CD4-positive, alpha-beta T cell treated with Interleukin-4 for 1 hour (primary cell): ENCODE results near the gene DELE1.
"Not testable (repeated sequence)": the region's sequence is repeated elsewhere in the genome, so short reads cannot be mapped to it uniquely, and the experiment has no call there.

Source experiments
- DNase-seq, 2 donors: peaks; one replicate each; pipeline ENCODE4 v3.0.0-alpha.2; 2020 to 2022

The DELE1 gene

DNA sequence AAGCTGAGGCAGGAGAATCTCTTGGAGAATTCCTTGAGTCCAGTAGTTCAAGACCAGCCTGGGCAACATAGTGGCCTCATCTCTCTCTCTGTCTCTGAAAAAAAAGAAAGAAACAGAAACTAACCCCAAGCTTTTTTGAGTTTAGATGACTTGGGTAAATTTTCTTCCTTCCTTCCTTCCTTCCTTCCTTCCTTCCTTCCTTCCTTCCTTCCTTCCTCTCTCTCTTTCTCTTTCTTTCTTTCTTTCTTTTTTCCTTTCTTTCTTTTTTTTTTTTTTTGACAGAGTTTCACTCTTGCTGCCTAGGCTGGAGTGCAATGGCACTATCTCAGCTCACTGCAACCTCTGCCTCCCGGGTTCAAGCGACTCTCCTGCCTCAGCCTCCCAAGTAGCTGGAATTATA is 33.2 kb upstream of the DELE1 start:
- DNase-seq = not testable (repeated sequence)

DNA sequence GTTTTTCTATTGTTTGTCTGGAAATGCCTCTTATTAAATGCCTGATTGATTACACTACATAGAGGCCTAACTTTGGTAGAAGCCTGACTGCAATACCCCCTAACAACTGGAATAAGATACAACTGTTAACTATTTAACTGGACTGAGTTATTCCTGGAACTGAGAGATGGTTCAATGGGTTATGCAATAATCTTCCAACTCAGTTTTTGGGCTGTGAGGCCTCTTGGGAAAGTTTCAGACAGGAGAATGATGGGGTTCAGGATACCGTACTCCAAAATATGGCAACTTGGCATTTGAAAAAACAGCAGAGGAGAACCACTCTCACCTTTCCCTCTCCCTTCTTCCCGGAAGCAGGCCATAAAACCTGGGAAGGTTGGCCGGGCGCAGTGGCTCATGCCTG is 26.2 kb upstream of the DELE1 start:
- DNase-seq = no peak

DNA sequence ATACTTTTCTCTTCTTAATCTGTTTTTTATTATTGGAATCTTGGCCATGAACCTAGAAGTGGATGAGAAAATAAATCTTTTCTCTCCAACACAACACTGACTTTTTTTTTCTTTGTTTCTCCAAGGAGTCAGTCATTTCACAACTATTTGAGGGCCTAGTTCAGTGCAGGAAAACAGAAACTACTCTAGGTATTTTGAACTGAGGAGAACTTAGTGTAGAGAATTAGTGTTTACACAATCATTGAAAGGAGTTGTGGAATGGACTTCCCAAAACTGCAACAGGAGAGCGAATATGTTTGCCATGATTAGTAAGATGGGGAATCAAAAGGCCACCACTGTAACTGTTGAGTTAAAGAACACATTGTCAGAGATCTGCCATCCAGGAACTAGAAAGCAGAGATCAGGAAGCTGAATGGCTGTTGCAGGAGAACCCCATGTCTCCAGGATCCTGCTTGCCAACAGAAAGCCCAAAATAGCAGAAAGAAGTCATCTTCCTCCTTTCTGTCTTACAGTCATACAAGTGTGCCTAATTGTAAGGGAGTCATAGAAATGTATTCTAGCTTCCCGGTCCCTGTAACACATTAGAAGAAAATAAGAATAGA is 25.1 kb upstream of the DELE1 start:
- no peak for DNase-seq

GRCh38 chr5:141902015-141902814 is 21.5 kb upstream of the DELE1 start:
- DNase-seq = no peak

DNA sequence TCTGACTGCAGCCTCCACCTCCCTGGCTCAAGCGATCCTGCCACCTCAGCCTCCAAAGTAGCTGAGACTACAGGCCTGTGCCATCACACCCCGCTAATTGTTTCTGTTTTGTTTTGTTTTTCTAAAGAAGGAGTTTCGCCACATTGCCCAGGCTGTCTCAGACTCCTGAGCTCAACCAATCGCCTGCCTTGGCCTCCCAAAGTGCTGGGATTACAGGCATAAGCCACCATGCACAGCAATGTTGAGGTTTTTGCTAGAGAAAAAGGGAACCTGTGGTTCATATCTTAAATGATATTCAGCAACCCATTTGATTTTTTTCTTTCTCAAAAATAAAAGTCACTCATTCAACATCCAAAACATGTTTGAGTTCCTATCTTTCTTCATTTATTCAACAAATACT is 20.4 kb upstream of the DELE1 start:
- peak in 1 of 2 donors; percentile 34 for DNase-seq

DNA sequence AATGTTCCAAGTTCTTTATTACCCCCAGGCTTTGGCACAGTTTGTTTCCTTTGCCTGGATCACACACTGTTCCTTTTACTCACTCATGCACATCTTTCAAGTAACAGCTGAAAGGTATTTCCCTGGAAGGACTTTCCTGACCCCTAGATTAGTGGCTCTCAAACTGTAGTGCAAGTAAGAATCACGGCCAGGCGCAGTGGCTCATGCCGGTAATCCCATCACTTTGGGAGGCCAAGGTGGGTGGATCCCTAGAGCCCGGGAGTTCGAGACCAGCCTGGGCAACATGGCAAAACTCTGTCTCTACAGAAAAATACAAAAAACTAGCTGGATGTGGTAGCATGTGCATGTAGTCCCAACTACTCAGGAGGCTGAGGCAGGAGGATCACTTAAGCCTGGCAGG is 19.1 kb upstream of the DELE1 start:
- no peak for DNase-seq

DNA sequence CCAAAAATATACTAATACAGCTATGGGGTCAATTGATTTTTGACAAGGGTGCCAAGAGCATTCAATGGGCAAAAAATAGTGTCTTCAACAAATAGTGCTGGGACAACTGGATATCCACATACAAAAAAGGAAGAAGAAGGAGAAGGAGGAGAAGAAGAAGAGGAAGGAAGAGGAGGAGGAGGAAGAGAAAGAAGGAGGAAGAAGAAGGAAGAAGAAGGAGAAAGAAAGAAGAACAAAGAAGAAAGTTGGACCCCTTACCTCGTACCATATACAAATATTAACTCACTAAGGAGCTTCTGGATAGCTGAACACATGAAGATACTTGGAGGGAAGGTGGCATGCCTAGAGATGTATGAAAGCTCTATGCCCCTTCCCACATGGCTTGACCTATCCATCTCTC is 17.2 kb upstream of the DELE1 start:
- no peak for DNase-seq

- no peak for DNase-seq
Measured at GRCh38 chr5:141906972-141907371, 16.7 kb upstream of the DELE1 start.

DNA sequence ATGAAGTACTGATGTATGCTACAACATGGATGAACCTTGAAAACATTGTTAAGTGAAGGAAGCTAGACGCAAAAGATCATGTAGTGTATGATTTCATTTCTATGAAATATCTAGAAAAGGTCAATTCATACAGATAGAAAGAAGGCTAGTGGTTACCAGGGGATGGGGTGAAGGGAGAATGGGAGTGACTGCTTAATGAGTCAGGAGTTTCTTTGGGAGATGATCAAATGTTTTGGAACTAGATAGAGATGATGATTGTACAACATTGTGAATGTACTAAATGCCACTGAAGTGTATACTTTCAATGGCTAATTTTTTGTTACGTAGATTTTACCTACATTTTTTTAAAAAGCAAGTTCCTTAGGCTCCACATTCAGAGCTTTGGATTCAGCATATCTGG is 14.9 kb upstream of the DELE1 start:
- no peak for DNase-seq

GRCh38 chr5:141909212-141909611 is 14.5 kb upstream of the DELE1 start:
- no peak for DNase-seq

DNA sequence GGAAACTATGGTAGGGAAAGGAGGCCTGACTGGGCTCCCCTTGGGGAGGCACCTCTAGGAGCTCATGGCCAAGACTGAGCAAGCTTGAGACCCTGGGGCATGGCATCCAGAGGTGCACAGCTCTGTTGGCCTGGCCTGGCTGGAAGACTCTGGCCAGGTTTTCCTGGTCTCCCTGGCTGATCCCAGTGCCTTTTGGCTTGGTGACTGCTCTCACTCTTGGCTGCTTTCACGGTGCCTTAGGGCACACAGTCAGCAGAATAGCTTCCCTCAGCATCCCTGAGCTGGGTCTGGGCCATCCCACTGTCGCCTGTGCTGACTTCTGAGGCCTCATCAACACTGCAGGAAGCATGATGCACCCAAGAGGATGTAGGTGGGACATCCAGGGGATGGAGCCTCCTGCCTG is 13.4 kb upstream of the DELE1 start:
- no peak for DNase-seq

GRCh38 chr5:141913560-141914198 is 10.0 kb upstream of the DELE1 start:
- DNase-seq = no peak

DNA sequence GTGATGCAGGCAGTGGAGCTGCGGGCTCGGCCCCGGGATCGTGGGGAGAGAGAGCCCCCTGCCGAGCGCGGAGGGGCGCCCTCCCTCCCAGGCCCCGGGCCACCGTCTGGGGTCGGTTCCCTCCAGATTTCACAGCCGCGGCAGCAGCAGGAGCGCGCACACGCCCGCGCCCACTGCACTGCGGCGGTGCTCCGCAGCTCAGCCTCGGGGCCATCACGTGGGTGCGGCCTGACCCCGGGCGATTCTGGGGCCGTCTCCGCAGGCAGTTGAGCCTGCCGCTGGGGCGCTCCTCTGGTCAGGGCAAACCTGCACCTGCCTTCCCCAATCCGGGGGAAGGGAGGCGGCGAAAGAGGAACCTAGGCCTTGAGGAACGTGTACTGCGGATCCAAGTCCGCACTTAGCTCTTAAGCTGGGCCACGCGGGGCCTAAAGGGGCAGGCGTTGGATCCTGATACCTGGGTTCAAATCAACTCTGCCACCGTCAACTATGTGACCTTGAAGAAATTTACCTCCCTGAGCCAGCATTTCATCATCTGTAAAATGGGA is 9.4 kb upstream of the DELE1 start:
- peak; percentile 8 to 43 for DNase-seq

- no peak for DNase-seq
Measured at GRCh38 chr5:141914797-141915196, 8.9 kb upstream of the DELE1 start.

GRCh38 chr5:141915881-141916336 is 7.8 kb upstream of the DELE1 start:
- no peak for DNase-seq

GRCh38 chr5:141916522-141916921 is 7.1 kb upstream of the DELE1 start:
- DNase-seq = no peak

DNA sequence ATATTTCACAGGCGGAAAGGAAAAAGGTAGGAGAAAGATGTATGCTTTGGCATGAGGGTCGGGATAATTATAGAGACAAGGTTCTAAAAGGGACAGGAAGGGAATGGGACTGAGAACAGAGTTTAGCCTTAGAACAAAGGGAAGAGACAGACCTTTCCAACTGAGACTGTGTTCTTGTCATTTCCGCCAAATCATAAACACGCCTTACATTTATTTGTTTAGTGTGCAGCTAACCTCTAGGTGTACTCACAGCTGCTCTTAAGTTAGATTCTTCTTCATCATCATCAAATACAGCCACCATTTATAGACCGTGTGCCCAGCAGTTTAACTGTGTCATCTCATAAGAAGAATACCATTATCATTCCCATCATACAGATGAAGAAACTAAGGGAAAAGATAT is 5.9 kb upstream of the DELE1 start:
- DNase-seq = no peak

DNA sequence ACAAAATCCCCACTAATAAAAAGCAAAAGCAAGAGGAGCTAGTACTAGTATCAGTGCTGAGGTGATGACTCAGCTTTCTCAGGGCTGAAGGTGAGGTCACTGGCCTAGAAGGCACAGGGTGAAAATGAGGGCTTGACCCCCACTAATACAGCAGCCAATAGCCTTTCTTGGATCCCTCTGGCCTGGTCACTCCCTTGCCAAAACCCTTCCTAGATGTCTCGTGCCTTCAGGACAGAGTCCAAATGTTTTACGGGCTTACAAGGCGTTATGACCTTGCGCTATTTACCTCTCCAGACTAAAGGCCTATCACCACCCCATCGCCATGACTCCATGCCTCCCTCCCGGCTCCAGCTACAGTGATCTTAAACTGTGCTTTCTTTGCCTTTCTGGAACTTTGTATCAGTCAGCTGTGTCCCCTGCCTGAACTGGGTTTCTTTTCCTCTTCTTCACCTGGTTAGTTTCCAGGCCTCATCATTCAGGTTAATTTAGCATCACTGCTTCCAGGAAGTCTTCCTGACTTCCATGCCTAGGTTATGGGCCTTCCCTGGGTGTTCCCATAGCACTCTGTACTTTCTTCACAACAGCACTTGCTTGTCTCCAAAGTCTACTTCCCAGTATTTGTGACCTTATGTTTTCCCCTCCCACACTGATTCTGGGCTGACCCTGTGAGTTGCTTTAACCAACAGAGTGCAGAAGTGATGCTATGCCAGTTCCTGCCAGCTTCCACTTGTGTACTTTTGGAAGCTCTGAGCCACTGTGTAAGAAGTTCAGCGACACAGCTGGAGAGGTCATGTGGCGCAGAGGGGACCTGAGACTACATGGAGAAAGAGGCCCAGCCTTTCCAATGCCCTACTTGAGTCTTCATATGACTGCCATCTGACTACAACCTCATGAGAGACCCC is 4.2 kb upstream of the DELE1 start:
- DNase-seq = no peak

DNA sequence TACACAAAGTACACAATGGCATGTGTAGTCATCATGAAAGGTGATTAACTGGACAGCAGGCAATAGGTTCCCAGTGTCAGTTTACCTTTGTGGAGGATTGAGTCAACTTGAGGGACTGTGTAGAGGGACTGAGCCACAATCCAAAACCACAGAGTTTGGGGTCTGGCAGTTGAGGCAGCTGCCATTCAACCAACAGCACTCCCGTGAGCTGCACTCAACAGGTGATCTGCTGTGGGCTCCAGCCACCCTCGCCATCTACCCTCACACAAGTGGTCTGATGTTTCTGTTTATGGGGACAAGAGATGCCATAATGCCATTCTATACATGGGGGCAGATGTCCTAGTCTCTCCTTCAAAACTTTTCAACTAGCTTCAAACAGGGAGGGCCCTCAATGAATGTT is 2.9 kb upstream of the DELE1 start:
- no peak for DNase-seq

GRCh38 chr5:141922827-141923447 is 734 bp upstream of the DELE1 start:
- not testable (repeated sequence) for DNase-seq

DNA sequence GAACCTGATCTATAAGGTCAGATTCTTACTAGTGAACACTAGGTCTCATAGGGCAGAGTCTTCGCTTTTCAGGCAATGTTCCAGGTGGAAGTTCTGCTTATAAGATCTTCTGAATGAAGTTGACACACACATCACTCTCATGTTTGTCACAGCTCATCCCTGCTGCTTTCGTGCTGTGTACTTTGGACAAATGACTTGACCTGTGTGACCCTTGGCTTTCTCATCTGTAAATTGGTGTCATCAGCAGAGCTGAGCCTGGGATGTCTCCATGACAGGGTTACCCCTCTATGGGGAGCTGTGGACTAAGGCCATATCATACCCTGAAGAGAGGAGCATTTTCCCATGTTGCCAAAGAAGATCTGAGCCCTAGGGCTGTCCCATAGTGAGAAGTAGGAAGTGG is 2.8 kb downstream of the DELE1 start:
- no peak for DNase-seq

DNA sequence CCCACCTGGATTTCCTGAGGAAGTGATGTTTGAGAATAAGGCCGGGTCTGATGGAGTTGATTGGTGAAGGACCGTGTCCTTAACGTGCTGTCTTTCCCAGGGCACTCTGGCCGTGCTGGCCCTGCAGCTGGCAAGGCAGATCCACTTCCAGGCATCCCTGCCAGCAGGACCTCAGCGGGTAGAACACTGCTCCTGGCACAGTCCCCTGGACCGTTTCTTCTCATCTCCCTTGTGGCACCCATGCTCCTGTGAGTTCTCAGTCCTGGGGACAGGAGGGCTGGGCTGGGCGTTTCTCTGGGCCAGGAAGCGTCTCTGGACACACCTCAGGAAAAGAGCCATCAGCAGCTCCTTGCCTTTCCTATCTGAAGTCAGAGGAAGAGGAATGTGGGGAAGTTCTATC is 4.4 kb downstream of the DELE1 start:
- no peak for DNase-seq
